Activated CD4-positive, alpha-beta T cell treated with anti-CD3 and anti-CD28 coated beads, Interleukin-2, amount 50 U/mL, for 24 hours (primary cell): Measurements from ENCODE around the gene CENPV.

Experiments
- DNase-seq, 2 donors: peaks; one replicate each; pipeline ENCODE4 v3.0.0-alpha.2; 2020; ENCODE audit warnings: low read depth in 1 of 2, low spot score in 1 of 2

The CENPV gene

DNA sequence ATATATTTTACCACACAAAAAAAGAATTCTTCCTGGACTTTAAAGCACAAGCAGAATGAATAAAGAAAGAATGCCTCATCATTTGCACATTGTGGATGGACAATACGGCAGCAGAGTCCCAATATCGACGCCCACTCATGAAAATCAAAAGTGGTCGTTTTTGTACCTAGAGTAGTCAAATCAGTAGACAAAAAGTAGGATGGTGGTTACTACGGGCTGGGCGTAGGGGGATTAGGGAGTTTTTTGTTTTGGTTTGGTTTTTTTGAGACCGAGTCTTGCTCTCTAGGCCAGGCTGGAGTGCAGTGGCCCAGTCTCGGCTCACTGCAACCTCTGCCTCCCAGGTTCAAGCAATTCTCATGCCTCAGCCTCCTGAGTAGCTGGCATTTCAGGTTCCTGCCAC is 8.6 kb upstream of the CENPV start:
- DNase-seq, result no peak

DNA sequence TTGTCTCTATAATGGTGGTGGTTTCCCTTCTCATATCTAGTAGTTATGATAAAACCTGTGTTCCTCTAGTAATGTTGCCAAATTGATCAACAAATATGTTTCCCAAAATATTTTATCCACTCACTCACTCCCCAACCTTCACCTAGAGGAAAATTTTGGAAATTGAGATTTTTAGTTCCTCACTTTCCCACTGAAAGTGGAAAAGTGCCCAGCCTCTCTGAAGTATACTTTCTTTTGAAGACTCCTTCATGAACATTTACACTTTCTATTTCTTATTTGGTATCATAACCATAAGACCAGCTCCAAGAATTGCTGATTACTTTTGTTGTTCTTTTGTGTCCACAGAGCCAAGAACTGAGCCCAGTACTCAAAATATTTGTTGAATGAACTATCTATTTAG is 5.1 kb upstream of the CENPV start:
- DNase-seq, result no peak

DNA sequence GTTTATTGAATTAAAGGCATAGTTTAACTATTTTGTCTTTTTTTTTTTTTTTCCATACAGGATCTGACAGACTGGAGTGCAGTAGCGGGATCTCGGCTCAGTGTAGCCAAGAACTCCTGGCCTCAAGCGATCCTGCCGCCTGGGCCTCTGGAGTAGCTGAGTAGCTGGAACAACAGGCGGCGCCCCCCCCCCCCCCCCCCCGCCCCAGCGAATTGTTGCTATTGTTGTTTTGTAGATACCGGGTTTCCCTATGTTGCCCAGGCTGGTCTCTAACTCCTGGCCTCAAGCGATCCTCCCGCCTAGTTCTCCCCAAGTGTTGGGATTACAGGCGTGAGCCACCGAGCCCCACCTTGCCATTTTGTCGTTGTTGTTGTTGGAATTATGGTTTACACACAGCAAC is 1.3 kb upstream of the CENPV start:
- DNase-seq, result no peak

DNA sequence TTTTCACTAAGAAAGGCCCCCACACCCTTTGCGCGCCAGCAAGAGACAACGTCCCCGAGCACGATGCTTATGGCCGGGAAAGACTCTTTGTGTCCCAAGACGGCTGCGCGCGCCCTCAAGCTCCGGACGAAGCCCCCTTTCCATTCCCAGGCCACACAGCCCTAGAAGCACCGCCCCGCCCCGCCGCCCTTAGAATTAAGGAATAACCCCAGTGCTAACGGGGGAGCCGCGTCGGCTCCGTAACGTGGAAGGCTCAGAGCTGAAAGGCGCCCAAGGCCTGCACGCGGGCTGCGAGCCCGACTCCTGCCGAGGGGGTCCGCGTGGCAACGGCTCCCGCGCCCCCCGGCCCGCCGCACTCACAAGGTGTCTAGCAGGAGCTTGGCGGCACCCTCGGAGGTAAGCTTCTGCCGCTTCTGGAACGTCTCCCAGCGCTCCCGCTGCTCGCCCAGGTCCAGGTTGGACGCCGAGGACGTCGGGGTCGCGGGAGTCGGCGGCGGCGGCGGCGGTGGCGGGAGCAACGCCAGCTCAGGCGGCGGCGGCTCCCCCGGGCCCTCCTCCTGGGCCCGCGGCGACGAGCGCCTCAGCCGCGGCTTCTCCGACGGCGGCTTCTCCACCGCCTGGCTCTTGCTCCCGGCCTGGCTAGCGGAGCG is 477 bp downstream of the CENPV start:
- DNase-seq, result peak; percentile 11 to 39

DNA sequence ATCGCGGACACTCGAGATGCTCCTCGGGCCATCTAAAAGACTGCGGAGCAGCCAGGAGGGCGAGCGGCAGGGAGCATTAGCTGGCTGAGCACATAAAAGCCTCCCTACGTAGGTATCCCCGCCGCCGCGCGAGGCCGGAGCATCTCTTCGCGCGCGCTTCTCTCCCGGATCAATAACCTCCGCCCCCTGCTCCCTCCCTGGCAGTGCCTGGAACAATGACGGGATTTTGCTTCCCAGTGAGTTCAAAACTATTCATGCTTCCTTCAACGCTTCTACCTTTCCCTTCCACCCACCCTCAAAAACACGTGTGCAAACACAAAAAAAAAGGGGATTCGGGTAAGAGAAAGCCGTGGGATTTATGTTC is 984 bp downstream of the CENPV start:
- DNase-seq, result peak in 1 of 2 donors; percentile 10

DNA sequence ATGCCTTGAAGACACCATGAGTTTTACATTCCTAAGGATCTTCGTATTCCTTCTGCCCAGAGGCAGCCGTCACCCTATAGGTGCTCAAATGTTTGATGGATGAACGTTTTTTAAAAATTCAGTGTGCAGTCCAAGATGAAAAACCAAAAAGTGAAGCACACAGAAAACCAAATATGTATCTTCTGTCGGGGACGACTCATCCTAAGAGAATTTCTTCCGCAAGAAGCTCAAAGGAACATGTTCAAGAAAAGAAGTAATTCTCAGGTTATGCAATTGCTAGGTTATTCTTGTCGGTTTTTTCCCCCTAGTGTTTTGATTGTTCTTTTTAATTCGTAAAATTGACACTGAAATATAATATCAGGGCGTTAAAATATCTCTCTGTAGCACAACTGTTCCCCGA is 1.4 kb downstream of the CENPV start:
- DNase-seq, result no peak

DNA sequence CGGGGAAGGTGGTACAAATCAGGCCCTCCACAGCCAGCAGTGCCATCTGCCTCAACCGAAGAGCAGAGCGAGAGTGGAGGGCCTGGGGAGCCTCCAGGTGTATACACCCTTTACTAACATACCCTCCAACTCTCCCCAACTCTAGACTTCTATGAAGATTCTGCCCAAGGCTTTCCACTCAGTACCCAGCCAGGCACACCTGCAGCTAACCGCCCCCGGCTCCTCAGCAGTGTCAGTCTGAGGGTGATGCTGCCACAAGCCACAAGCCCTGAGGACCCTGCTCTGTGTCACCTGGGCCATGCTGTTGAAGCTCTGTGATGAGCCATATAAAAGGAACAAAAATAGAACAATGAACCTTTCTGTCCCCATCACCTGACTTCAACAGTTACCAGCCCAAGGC is 3.8 kb downstream of the CENPV start:
- DNase-seq, result no peak

DNA sequence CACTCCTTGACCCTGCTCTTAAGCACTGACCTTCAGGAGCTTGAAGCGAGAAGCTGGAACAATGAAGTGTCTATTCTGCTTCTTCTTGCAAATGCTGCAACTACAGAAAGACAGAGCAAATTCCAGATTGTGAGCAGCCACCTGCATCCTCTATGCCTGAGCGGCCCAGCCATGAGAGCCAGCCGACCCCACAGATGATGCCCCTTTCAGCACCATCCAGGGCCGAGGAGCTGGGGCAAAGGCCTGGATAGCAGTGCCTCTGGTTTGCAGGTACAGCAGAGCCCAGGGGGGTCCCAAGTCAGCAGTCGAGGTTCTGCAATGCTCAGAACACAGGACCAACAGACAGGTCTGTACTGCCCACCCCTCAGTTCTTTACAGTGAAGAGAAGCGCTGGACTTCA is 4.7 kb downstream of the CENPV start:
- DNase-seq, result no peak

DNA sequence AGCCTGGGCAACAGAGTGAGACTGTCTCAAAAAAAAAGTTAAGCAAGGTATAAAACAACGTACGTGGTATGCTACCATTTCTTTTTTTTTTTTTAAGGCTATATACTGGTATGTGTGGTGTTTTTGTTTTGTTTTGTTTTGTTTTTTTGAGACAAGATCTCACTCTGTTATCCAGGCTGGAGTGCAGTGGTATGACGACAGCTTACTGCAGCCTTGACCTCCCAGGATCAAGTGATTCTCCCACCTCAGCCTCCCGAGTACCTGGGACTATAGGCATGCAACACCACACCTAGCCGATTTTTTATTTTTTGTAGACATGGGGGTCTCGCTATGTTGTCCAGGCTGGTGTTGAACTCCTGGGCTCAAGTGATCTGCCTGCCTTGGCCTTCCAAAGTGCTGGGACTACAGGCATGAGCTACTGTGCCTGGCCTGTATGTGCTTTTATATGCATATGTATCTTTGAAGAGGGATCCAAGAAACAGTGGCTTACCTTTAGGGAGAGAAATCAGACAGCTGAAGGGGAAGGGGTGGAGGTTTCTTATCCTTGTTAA is 6.5 kb downstream of the CENPV start:
- no peak for DNase-seq

DNA sequence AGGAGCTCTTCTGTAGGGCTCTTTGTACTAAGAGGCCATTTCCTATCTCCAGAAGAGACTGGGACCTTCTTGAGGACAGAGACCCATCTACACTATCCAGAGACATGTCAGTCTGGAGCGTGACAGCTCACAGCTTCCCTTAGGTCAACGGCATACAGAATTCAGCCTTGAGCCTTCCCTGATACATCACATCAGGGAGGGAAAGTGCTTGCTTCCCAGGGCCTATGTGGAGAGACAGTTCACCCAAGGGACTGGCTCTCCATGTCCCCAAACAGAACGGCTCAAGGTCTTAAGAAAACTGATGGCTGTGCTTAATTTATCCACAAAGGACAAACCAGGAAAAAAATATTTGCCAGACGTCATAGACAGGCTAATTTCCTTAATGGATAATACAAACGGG is 7.7 kb downstream of the CENPV start:
- no peak for DNase-seq

DNA sequence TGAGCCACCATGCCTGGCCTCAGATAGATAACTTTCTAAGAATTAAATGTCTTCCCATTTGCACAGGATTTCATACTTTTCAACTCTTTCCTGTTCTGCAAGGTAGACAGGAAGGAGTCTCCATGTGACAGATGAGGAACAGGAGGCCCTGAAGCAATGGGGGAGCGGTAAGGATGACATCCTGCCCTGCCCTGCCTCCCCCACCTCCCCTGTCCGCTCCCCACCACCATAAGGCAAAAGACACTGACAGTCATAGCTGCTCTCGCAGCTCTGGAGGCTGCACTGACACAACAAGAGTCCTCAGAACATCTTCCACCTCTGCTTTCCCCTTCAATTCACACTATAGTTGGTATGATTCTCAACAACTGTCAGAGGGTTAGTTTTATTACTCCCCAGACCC is 9.7 kb downstream of the CENPV start:
- no peak for DNase-seq

DNA sequence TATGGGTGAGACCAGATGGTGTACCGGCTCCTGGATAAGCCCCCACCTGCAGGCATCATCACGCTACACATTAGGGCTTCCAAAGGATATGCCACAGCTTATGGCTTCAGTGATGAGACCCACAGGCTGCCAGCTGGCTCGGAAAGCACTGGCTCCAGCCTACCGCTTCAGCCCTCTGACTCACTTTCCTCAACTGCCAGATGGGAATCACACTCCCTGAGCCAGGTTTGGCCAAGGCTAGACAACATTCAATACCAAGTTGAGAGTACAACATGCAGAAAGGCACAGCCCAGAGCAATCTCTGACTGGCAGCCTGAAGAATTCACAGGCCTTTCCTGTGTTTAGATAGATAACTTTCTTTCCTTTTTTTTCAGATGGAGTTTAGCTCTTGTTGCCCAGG is 10.3 kb downstream of the CENPV start:
- no peak for DNase-seq

DNA sequence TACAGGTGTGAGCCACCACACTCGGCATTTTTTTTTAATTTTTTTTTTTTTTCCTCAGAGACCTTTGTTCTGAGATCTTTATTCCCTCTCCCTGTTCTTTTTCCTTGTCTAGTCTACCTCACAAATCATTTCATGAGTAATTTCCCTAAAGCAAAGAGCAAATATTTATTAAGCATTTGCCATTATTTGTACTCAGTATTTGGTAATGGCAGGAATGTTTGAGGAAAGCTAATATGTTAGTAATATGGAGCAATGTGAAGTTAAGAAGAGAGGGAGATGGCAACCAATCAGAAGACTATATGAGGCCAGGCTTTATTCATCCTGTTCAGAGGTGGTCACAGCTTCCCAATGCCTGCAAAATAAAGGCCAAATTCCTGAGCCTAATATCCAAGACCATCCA is 13.3 kb downstream of the CENPV start:
- no peak for DNase-seq

DNA sequence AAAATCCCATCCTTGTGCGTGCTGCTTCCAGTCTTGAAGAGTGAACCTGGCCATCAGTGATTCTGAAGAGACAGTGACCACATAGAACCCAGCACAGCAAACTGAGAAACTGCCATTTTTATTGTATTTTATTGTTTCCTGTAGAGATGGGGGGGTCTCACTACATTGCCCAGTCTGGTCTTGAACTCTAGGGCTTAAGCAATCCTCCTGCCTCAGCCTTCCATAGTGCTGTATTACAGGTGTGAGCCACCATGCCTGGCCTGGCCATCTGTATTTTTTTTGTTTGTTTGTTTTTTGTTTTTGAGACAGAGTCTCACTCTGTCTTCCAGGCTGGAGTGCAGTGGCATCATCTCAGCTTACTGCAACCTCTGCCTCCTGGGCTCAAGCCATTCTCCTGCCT is 13.9 kb downstream of the CENPV start:
- no peak for DNase-seq

DNA sequence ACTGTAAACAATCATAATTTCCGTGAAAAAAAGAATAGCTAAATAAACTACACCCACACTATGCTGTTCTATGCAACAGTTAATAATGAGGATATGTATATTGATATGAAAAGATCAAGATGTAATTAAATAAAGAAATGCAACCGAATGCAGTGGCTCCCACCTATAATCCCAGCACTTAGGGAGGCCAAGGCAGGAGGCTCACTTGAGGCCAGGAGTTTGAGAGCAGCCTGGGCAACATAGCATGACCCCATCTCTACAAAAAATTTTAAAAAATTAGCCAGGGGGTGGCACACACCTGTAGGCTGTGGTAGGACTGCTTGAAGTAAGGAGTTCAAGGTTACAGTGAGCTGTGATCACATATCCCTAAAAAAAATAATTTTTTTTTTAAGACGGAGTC is 14.9 kb downstream of the CENPV start:
- DNase-seq, result no peak

DNA sequence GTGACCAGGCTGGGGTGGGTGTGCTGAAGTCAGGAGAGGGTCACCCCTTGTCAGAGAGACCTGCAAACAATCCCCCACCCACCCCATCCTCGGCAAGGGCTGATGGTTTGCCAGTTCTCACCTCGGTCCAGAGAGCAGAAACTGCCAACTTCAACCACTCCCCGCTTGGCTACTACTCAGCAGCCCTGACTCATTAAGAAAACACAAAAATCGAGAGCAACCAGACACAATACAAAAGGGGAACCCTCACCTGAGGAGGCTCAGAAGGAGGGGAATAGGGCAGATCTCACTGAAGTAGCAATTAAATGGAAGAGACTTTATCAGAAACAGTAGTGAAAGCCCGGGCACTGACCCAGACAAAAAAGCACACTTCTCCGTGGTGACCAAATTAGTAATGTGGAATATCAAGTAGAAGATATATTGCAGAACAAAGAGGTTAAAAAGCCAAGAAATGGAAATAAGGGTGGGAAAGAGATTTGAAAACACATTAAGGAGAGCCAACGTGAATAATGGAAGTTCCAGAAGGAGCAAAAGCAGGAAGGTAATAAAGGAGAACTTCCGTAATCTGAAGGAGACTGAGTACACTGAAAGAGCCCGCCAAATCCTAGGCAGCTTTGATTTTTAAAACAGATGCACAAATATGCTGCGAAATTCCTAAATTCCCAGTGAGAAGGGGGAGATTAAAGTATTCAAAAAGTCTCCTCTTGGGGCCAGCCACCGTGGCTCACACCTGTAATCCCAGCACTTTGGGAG is 23.6 kb downstream of the CENPV start:
- DNase-seq, result no peak

DNA sequence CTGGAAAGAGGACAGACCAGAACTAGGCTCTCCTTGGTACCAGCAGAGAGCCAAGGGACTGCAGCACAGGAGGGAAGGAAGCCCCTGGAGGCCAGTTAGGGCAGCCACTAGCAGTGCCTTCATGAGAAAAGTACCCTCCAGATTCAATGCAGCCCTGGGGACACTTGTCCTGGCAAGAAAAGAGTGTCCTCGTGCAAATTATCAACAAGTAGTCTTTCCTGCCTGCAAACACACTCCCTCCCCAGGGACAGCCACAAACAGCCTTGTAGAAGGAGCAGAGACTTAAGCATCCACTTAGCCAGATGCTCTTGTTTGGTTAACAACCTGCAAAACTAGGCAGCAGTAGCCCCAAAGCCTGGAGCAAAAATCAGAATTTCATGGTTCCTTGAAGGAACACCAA is 24.3 kb downstream of the CENPV start:
- DNase-seq, result no peak

DNA sequence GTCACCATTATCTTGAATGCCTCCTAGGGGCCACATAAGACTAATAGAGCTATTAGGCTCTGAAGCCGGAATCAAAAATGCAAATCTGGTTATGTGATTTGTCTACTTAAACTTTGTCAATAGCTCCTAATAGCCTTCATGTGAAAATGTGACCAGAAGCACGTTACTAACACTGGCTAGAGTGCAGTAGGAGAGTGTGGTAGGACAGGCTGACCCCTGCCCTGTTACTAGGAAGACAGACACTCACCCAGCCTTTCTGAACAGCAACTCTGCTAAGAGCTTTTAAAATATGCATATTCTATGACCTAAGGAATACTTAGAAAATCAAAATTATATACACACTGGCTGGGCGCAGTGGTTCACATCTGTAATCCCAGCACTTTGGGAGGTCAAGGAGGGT is 26.3 kb downstream of the CENPV start:
- DNase-seq, result no peak

DNA sequence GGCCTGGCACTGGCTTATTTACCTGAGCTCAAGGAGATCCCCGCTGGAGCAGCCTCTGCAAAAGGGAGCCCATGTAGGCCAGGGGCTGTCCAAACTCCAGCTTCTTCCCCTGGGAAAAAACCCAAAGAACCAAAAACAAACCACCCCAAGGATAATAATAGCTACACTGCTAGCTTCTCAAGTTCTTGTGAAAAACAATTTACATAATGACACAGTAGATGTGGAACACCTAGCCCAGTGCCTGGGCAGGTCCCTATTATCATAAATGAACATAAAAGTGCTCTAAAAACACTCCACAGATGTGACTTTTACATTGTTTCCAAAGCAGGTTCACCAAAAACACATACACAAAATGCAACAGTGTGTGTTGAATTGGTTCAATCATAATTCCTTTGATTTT is 27.3 kb downstream of the CENPV start:
- DNase-seq, result no peak

DNA sequence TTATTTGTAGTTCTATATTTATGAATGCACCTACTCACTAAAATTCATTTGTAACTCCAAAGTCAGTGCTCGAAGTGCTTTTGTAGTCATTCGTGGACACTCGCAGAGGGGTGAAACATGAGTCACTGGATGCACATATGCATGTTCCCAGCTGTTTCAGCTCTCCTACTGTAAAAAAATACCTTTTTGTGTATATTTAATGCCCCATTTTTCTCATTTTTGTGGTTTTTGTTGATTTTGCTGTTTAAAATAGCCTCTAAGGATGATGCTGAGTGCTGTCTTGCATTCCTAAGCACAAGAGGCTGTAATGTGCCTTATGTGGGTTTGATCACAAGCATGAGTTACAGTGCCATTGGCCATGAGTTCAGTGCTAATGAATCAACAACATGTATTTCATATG is 30.6 kb downstream of the CENPV start:
- DNase-seq, result no peak

DNA sequence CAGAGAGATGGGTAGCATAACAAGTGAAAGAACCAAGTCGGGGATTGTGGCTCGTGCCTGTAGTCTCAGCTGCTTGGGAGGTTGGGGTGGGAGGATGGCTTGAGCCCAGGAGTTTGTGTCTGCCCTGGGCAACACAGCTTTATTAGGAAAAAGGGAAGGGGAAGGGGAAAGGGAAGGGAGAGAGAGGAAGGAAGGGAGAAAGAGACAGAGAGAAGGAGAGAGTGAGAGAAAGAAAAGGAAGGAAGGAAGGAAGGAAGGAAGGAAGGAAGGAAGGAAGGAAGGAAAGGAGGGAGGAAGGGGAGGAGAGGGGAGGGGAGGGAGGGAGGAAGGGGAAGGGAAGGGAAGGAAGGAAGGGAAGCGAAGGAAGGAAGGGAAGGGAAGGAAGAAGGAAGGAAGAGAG is 33.3 kb downstream of the CENPV start:
- DNase-seq, result no peak

DNA sequence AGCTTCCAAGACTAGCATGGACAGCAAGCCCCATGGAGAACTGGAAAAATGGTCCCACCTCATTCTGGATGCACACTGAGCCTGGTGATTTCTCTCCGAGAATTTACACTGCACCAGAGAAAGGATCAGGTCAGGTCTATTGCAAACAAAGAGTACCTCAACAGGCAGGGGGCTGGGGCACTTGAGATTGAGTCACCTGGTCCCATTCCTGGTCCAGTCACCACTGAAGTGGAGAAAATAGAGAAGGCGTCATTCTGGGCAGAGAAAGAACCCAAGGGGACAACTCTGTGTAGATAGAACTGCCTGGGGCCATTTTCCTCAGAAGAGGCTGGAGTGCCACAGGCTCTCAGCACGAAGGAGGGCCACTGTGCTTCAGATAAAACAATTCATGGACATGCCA is 38.4 kb downstream of the CENPV start:
- no peak for DNase-seq

DNA sequence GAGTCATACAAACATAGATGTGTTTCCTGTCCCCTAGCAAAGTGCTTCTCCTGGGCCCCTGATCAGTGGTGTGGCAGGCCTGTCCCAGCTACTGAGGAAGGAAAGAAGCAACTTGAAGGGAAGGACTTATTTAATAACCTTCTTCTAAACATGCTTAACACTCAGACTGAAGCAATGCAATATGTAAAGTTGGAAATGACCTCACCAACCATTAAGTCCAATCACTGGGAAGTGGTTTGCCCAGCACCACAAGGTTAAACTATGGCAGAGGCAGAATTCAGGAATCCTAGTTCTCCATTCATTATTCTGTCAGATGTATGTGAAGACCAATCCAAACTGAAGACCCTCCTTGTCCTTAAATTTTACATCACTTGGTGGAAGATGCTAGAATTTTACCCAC is 39.1 kb downstream of the CENPV start:
- no peak for DNase-seq
